HG03103 (cell line): Measurements from ENCODE around the gene SPDEF.

Source experiments
- ATAC-seq: cut with Tn5 transposase; IDR thresholded peaks from one replicate; pipeline ENCODE4 v1.9.1; 2021; ENCODE audit warnings: low read depth; ENCODE audit not compliant: unreplicated experiment

The SPDEF gene

GRCh38 chr6:34530753-34531365 lies 25.3 kb downstream of the SPDEF start:
- ATAC-seq: no peak

- ATAC-seq: no peak
Measured at GRCh38 chr6:34529665-34530327, 26.3 kb downstream of the SPDEF start.

GRCh38 chr6:34528996-34529664 lies 27.0 kb downstream of the SPDEF start:
- ATAC-seq: no peak

GRCh38 chr6:34527751-34528670 lies 28.1 kb downstream of the SPDEF start:
- ATAC-seq: no peak

GRCh38 chr6:34526992-34527728 lies 29.0 kb downstream of the SPDEF start:
- peak; percentile 89 for ATAC-seq

- ATAC-seq: no peak
Measured at GRCh38 chr6:34526241-34526972, 29.7 kb downstream of the SPDEF start.

- no peak for ATAC-seq
Measured at GRCh38 chr6:34525431-34526175, 30.5 kb downstream of the SPDEF start.

GRCh38 chr6:34524971-34525370 lies 31.2 kb downstream of the SPDEF start:
- no peak for ATAC-seq

- ATAC-seq: no peak
Measured at GRCh38 chr6:34524499-34524898, 31.6 kb downstream of the SPDEF start.

GRCh38 chr6:34523441-34524206 lies 32.5 kb downstream of the SPDEF start:
- no peak for ATAC-seq

GRCh38 chr6:34522761-34523160 lies 33.4 kb downstream of the SPDEF start:
- ATAC-seq: no peak

- no peak for ATAC-seq
Measured at GRCh38 chr6:34521463-34522285, 34.5 kb downstream of the SPDEF start.

- no peak for ATAC-seq
Measured at GRCh38 chr6:34520645-34521462, 35.3 kb downstream of the SPDEF start.

- ATAC-seq: no peak
Measured at GRCh38 chr6:34519971-34520644, 36.0 kb downstream of the SPDEF start.

GRCh38 chr6:34518669-34519365 lies 37.3 kb downstream of the SPDEF start:
- no peak for ATAC-seq
